Mesenteric fat pad (tissue), 1 donor: ENCODE data around the gene ATP5PD. TPM values are rescaled to one million over a fixed set of nuclear protein-coding genes. Genes with fewer than 3 reads are reported as not detected.
"Not testable (repeated sequence)": the region's sequence is repeated elsewhere in the genome, so short reads cannot be mapped to it uniquely, and the experiment has no call there.

Experiments used
- DNase-seq: peaks from one replicate; pipeline ENCODE4 v3.0.0-alpha.2; 2020; ENCODE audit warnings: low spot score
- total RNA-seq: library from RNA; stranded (reverse); fragmentation: NEBNext Ultra II Directional; extraction: Animal tissue kit (Norgen Biotek cat#: 25700); gene quantifications from one replicate; pipeline ENCODE4 v1.2.1, GENCODE V29; 2021
- donor health status: DM: yes; HTN: yes; CAD: no.

ATP5PD gene
- total RNA-seq, 1 donor from 2014 or later: 310 TPM

GRCh38 chr17:75059369-75060345 lies 12.9 kb upstream of the ATP5PD start:
- DNase-seq: no peak

- DNase-seq: no peak
Observed at GRCh38 chr17:75051941-75052340, 5.2 kb upstream of the ATP5PD start.

GRCh38 chr17:75049706-75050105 lies 2.9 kb upstream of the ATP5PD start:
- DNase-seq: no peak

GRCh38 chr17:75049057-75049456 lies 2.3 kb upstream of the ATP5PD start:
- DNase-seq: no peak

- DNase-seq: no peak
Observed at GRCh38 chr17:75048249-75048878, 1.6 kb upstream of the ATP5PD start.

GRCh38 chr17:75047398-75048098 lies 779 bp upstream of the ATP5PD start:
- peak; percentile 88 for DNase-seq

- not testable (repeated sequence) for DNase-seq
Observed at GRCh38 chr17:75045946-75046406, 793 bp downstream of the ATP5PD start.

- DNase-seq: no peak
Observed at GRCh38 chr17:75044716-75045115, 2.1 kb downstream of the ATP5PD start.

GRCh38 chr17:75043789-75044188 lies 3.0 kb downstream of the ATP5PD start:
- DNase-seq: not testable (repeated sequence)

- peak; percentile 72 for DNase-seq
Observed at GRCh38 chr17:75041656-75042280, 5.0 kb downstream of the ATP5PD start.

GRCh38 chr17:75039238-75039637 lies 7.5 kb downstream of the ATP5PD start:
- DNase-seq: peak; percentile 69

- peak; percentile 93 for DNase-seq
Observed at GRCh38 chr17:75036643-75037268, 10.0 kb downstream of the ATP5PD start.

GRCh38 chr17:75034236-75034908 lies 12.4 kb downstream of the ATP5PD start:
- DNase-seq: peak; percentile 93

GRCh38 chr17:75033346-75034235 lies 13.2 kb downstream of the ATP5PD start:
- DNase-seq: peak; percentile 95

GRCh38 chr17:75032720-75033280 lies 14.0 kb downstream of the ATP5PD start:
- peak; percentile 74 for DNase-seq

GRCh38 chr17:75031972-75032719 lies 14.6 kb downstream of the ATP5PD start:
- peak; percentile 87 for DNase-seq

GRCh38 chr17:75030161-75030560 lies 16.6 kb downstream of the ATP5PD start:
- DNase-seq: no peak

- not testable (repeated sequence) for DNase-seq
Observed at GRCh38 chr17:75026650-75027049, 20.1 kb downstream of the ATP5PD start.
